Osteocyte (in vitro differentiated cells): ENCODE data around the gene SIRPB2. TPM values are rescaled to one million over a fixed set of nuclear protein-coding genes. Genes with fewer than 3 reads are reported as not detected.

Source experiments
- DNase-seq: peaks from one replicate; pipeline ENCODE4 v3.0.0; 2021; ENCODE audit warnings: mixed read lengths; ENCODE audit not compliant: unreplicated experiment; ENCODE audit errors: extremely low spot score
- H3K27ac Mint-ChIP-seq: one replicate; pipeline ENCODE4 v1.8.0; 2021; ENCODE audit warnings: mild to moderate bottlenecking, mixed read lengths; ENCODE audit not compliant: unreplicated experiment
- H3K27me3 Mint-ChIP-seq: one replicate; pipeline ENCODE4 v1.8.0; 2021; ENCODE audit warnings: mixed read lengths; ENCODE audit not compliant: unreplicated experiment
- H3K36me3 Mint-ChIP-seq: one replicate; pipeline ENCODE4 v1.8.0; 2021; ENCODE audit warnings: mixed read lengths; ENCODE audit not compliant: unreplicated experiment
- H3K4me1 Mint-ChIP-seq: one replicate; pipeline ENCODE4 v1.8.0; 2021; ENCODE audit warnings: mixed read lengths; ENCODE audit not compliant: unreplicated experiment
- H3K4me3 Mint-ChIP-seq: one replicate; pipeline ENCODE4 v1.8.0; 2021; ENCODE audit warnings: mild to moderate bottlenecking, moderate library complexity, mixed read lengths; ENCODE audit not compliant: unreplicated experiment
- H3K9me3 Mint-ChIP-seq: one replicate; pipeline ENCODE4 v1.8.0; 2021; ENCODE audit warnings: mixed read lengths; ENCODE audit not compliant: unreplicated experiment
- total RNA-seq: library from RNA; stranded (reverse); gene quantifications from 2 replicates; pipeline ENCODE4 v1.2.1, GENCODE V29; 2021
- TF ChIP-seq, protein P1 (sequence below): fragments of 200-600 bp; sonication (generic); IDR thresholded peaks from 2 replicates; pipeline ENCODE4 v1.5.0; 2021; ENCODE audit warnings: antibody characterized with exemption, mild to moderate bottlenecking, moderate library complexity

SIRPB2 gene
- total RNA-seq, 1 donor from 2014 or later: not detected

DNA sequence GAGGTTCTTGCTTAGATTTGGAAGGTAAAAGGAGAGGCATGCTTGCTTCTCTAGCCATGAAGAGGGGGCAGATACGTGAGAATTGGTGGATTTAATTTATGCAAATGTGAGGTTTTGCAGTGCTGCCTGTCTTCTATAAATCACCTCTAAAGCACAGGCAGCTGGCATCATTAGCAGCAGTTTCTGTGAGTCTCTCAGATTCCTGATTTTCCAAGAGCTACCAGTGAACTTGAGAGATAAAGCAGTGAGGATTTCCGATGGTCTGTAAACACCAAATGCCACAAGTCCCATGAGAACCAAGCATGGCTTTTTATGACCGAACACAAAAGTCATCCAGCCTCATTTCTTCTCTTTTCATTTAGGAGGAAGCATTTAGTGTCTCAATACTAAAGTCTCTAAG is 3.2 kb upstream of the SIRPB2 start:
- peaks cover 58% of the 10 kb centered on the region for H3K27me3 Mint-ChIP-seq
- peaks cover 5% of the 10 kb centered on the region for H3K9me3 Mint-ChIP-seq

DNA sequence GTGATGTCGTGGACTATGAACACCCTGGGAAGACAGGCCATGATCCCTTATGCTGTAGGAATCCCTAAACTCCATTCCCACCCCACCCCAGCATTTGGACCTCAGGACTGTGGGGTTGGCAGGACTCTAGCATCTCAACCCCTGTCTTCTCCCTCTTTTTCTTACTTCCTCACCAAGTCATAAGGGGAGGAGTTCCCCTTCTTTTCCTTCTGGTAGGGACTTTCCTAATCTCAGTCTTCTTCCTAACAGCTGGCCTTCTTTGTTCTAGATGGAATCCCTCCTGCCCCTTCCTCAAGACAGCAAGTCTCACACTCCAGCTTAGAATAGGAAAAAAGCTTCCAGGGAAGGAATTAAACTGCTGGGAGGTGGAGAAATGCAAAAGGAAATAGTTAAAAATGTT is 2.3 kb upstream of the SIRPB2 start:
- Mint-ChIP-seq H3K4me3 (no peak overlapping the region), H3K9me3 (peaks cover 5% of the 10 kb centered on the region), H3K27ac (no peak overlapping the region), H3K27me3 (peaks cover 59% of the 10 kb centered on the region), H3K36me3 (no peaks in the 10 kb centered on the region), H3K4me1 (no peaks in the 10 kb centered on the region)
- TF ChIP-seq, protein P1, sequence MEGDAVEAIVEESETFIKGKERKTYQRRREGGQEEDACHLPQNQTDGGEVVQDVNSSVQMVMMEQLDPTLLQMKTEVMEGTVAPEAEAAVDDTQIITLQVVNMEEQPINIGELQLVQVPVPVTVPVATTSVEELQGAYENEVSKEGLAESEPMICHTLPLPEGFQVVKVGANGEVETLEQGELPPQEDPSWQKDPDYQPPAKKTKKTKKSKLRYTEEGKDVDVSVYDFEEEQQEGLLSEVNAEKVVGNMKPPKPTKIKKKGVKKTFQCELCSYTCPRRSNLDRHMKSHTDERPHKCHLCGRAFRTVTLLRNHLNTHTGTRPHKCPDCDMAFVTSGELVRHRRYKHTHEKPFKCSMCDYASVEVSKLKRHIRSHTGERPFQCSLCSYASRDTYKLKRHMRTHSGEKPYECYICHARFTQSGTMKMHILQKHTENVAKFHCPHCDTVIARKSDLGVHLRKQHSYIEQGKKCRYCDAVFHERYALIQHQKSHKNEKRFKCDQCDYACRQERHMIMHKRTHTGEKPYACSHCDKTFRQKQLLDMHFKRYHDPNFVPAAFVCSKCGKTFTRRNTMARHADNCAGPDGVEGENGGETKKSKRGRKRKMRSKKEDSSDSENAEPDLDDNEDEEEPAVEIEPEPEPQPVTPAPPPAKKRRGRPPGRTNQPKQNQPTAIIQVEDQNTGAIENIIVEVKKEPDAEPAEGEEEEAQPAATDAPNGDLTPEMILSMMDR: no peak
- DNase-seq: no peak

More for the DNA sequence above, 3.2 kb upstream of the SIRPB2 start:
- no peak overlapping the region for H3K4me3 Mint-ChIP-seq
- no peaks in the 10 kb centered on the region for H3K4me1 Mint-ChIP-seq
- TF ChIP-seq, protein P1: no peak
- H3K36me3 Mint-ChIP-seq: no peaks in the 10 kb centered on the region
- DNase-seq: no peak
- no peak overlapping the region for H3K27ac Mint-ChIP-seq

DNA sequence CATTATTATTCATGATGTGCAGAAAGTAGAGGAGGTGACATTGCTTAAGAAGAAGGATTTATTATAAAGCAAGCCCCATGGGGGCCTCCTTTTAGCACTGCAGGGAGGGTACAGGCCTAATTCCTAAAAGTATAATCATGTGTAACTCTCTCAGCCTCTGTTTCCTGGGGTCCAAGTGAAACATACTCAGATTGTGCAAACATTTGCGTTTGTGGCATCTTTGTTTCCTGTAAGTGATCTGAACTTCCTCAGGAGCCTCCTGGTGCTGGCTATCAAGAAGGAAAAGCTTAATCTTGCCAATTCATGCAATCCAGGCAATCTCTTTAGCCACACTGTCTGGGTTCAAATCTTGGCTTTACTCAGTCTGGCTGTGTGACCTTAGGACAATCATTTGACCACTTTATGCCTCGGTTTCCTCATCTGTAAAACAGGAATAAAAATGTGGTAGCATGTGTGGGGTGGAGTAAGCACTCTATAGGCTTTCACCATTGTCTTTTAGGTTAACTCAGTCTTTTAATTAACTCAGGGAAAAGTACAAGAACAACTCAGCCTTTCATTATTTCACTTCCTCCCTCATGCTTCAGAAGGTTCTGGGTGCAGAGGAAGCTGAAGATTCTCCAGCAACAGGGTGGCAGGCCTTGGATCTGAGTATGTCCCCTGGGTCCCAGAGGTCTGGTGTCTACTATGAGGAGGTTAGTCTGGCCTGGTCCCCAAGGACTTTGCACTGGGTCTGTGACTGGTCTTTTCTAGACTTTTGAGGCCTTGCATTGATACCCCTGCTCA is 831 bp upstream of the SIRPB2 start:
- no peaks in the 10 kb centered on the region for H3K36me3 Mint-ChIP-seq
- H3K4me1 Mint-ChIP-seq: no peaks in the 10 kb centered on the region
- no peak for DNase-seq
- H3K4me3 Mint-ChIP-seq: no peak overlapping the region
- H3K9me3 Mint-ChIP-seq: no peaks in the 10 kb centered on the region
- TF ChIP-seq, protein P1: no peak
- H3K27ac Mint-ChIP-seq: no peak overlapping the region
- peaks cover 60% of the 10 kb centered on the region for H3K27me3 Mint-ChIP-seq

DNA sequence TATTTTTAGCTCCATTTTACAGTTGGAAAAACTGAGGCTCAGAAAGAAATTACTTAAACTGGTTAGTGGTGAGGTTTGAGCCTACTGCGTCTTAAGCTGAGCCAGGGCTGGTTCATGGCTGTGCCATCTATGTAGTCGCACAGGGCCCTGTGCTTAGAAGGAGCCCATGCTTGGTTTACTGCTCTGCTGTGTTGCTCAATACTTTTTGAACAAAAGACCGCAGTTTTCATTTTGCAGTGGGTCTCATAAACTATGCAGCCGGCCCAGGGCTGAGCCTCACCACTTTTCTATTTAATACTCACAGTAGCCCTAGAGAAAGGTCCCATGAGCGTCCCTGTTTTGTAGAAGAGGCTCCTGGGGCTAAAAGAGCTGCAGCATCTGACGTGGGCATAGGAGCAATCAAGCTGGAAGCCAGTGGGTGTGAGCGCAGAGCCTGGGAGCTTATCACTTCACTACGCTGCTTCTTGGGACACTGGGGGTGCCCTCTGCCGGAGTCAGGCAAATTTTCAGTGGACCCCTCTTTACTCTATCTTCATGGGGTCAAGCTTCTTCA is 501 bp downstream of the SIRPB2 start:
- Mint-ChIP-seq H3K9me3 (no peaks in the 10 kb centered on the region), H3K4me3 (no peak overlapping the region), H3K27ac (no peak overlapping the region)

More for the DNA sequence above, 501 bp downstream of the SIRPB2 start:
- no peak for DNase-seq
- Mint-ChIP-seq H3K36me3 (no peaks in the 10 kb centered on the region), H3K4me1 (no peaks in the 10 kb centered on the region), H3K27me3 (peaks cover 57% of the 10 kb centered on the region)
- TF ChIP-seq, protein P1: no peak
